Subcutaneous adipose tissue (tissue), 4 donors: ENCODE results near the gene FCER1A. TPM values are rescaled to one million over a fixed set of nuclear protein-coding genes. Genes with fewer than 3 reads are reported as not detected.

ENCODE experiments used
- total RNA-seq, 4 donors: library from RNA; depleted of rRNA; stranded (reverse); fragments of >200 nt; gene quantifications; one replicate each; pipeline ENCODE4 v1.1.0, GENCODE V29; 2016
- TF ChIP-seq, protein P1 (sequence below): fragments of 450-650 bp; IDR thresholded peaks from one replicate; pipeline ENCODE4 v1.5.1; 2016; ENCODE audit warnings: low read depth, mild to moderate bottlenecking, control low read depth, antibody characterized with exemption, moderate library complexity

Gene FCER1A
- total RNA-seq, 4 donors from 2014 or later = 1.5 to 2.2 (median 2.2) TPM; not detected in 1

DNA sequence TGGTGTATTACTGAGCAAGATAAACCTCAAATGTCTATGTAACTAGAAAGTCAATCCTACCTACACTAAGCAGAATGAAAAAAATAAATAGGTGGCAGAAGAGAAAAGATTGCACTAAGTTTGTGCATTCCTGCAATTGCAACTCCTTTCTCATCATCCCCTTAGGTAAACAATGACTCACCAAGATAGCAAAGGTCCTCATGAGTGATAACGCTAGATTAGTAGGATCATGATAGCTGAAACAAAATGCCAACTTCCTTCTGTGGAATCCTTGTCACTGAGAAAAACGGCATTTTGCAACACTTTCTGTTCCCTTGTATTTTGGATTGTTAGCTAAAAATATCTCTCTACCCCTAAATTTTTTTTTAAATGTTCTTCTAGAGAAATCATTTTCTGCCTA lies 20.0 kb upstream of the FCER1A start:
- TF ChIP-seq, protein P1, sequence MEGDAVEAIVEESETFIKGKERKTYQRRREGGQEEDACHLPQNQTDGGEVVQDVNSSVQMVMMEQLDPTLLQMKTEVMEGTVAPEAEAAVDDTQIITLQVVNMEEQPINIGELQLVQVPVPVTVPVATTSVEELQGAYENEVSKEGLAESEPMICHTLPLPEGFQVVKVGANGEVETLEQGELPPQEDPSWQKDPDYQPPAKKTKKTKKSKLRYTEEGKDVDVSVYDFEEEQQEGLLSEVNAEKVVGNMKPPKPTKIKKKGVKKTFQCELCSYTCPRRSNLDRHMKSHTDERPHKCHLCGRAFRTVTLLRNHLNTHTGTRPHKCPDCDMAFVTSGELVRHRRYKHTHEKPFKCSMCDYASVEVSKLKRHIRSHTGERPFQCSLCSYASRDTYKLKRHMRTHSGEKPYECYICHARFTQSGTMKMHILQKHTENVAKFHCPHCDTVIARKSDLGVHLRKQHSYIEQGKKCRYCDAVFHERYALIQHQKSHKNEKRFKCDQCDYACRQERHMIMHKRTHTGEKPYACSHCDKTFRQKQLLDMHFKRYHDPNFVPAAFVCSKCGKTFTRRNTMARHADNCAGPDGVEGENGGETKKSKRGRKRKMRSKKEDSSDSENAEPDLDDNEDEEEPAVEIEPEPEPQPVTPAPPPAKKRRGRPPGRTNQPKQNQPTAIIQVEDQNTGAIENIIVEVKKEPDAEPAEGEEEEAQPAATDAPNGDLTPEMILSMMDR = no peak

DNA sequence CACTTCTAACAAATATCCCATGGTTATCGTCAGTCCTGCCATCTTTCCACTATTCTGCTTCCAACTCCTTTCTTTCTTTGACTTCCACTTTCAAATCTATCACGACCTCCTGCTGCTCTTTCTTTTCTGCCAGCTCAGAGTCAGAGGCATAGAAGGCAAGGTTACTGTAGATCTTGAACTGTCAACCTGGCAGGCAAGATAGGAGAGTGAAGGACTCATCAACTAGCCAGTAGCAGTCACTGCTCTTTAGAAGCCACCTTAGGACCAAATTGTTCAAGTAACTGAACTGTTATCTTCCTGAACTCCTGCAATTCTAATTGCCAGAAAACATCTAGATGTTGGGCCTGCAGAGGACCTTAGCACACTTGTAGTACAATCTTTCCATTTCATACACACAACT lies 13.1 kb upstream of the FCER1A start:
- TF ChIP-seq, protein P1 = no peak

DNA sequence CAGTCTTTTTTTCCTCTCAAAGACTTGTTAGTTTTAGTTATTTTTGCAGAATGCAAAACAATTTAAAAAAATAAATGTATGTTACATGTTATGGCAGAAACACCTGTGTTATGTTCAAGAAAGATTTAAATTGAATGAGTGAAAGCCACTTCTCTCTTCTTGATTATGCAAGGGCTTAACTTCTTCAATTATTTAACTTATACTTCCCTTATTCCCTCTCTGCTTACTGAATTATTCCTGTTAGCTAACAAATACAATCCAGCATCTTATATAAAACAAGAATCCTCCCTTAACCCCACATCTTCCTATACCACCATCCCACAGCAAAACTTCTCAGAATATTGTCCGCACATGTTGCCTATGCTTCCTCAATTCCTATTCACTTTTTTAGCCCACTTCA lies 10.7 kb upstream of the FCER1A start:
- TF ChIP-seq, protein P1 = no peak

DNA sequence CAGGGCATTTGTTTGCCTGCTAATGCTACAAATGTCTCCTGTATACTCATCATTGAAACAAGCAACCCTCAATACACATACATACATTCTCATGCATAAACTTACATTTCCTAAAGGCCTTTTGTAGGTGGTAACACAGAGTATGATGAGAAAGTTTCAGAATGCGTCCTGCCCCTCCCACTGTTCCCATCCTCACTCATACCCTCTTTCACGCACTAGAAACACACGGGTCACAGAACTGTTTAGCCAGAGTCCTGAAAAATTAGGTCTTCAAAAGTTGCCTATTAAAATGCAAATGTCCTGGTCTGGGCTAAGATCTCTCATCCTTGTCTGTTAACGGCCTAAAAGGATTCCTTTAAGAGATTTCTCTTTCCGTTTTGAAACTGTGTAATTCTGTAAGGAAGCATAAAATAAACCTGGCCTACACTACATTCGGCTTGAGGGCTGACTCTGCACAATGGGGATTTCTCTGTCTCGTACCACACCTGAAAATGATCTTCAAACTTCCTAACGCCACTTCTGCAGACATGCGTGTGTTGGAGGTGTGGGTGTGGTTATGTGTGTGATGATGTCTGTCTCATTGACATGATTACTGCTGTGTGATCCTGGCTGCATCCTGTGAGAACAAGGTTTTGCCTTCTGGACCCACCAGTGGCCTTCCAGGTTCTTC lies 5.3 kb upstream of the FCER1A start:
- TF ChIP-seq, protein P1 = no peak

DNA sequence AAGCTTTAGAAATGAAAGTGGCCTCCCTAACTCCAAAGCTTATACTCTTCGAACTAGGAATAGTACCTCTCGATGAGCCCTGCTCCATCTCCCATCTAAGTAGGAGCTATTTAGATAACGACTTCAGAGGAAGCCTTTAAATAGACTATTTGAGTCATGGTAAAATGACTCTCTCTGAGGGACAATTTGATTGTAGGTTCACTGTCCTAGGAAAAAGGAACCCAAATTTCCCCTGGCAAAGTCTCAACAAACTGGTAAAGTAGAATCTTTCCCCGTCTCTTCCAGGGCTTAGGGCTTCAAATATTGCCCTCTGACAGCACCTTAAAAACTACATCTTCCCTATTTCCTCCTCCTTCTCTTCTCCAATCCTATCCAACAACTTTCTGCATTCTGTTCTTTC lies 2.0 kb upstream of the FCER1A start:
- TF ChIP-seq, protein P1 = no peak

DNA sequence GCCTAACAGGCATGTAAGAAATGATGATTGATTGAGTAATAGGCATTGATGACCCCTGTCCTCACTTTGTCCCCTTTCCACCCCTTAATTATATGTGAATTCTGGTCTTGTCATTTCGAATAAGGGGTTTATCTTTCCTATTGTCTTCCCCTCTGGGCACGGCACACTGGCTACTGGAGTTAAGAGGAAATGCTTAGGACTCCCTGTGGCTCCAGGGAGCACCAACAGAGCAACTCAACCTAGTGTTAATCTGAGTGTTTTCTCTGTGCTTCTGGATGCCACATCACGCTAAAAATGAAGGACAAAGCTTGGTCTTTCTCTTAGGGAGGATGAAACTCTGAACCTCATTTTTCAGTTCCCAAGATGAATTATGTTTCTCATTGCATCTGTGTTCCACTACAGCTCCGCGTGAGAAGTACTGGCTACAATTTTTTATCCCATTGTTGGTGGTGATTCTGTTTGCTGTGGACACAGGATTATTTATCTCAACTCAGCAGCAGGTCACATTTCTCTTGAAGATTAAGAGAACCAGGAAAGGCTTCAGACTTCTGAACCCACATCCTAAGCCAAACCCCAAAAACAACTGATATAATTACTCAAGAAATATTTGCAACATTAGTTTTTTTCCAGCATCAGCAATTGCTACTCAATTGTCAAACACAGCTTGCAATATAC lies 5.3 kb downstream of the FCER1A start:
- TF ChIP-seq, protein P1 = no peak

DNA sequence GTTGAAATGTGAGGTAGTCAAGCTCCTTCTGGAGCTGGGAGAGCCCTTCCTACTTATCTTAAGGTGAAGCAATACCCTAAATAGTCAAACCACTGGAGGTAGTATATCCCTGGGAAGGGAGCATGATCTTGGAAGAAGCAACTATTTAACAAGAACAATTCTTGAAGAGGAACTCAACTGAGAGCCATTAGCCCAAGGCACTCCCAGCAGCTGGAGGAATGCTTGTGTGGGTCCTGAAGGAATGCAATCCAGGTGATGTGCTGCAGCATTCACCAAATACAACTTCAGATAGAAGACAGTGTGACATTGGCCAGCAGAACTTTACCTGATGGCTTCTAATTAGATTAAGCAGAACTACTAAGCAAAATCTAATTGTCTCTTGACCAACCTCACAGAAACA lies 9.5 kb downstream of the FCER1A start:
- TF ChIP-seq, protein P1 = no peak
